H9 (cell line): ENCODE data around the gene TOM1L2. TPM values are rescaled to one million over a fixed set of nuclear protein-coding genes. Genes with fewer than 3 reads are reported as not detected.

Experiments
- DNase-seq: peaks from one replicate; pipeline ENCODE4 v3.0.0-alpha.2; 2017
- H2AFZ ChIP-seq: one replicate; pipeline ENCODE4 v1.6.1; 2013; ENCODE audit warnings: mild to moderate bottlenecking, low read length, control low read depth, moderate library complexity
- H2AK5ac ChIP-seq: 2 replicates; pipeline ENCODE4 v1.6.1; 2013; ENCODE audit warnings: low read length, control low read depth, mixed read lengths; ENCODE audit not compliant: insufficient read length
- H2BK120ac ChIP-seq: one replicate; pipeline ENCODE4 v1.6.1; 2013; ENCODE audit warnings: low read depth, mild to moderate bottlenecking, low read length, control low read depth, inconsistent platforms; ENCODE audit not compliant: poor library complexity, severe bottlenecking
- H2BK12ac ChIP-seq: 2 replicates; pipeline ENCODE4 v1.6.1; 2013; ENCODE audit warnings: low read length, control low read depth, mixed read lengths, low read depth; ENCODE audit not compliant: insufficient read length
- H2BK15ac ChIP-seq: 2 replicates; pipeline ENCODE4 v1.6.1; 2013; ENCODE audit warnings: low read depth, low read length, control low read depth
- H2BK20ac ChIP-seq: one replicate; pipeline ENCODE4 v1.6.1; 2013; ENCODE audit warnings: low read depth, mild to moderate bottlenecking, low read length, control low read depth, inconsistent platforms; ENCODE audit not compliant: poor library complexity, severe bottlenecking
- H2BK5ac ChIP-seq: 2 replicates; pipeline ENCODE4 v1.6.1; 2013; ENCODE audit warnings: low read length, control low read depth, mixed read lengths; ENCODE audit not compliant: insufficient read length
- H3K14ac ChIP-seq: 2 replicates; pipeline ENCODE4 v1.6.1; 2013; ENCODE audit warnings: low read length, control low read depth; ENCODE audit not compliant: insufficient read depth
- H3K18ac ChIP-seq: 2 replicates; pipeline ENCODE4 v1.6.1; 2013; ENCODE audit warnings: low read depth, mild to moderate bottlenecking, mixed read lengths, low read length, control low read depth; ENCODE audit not compliant: insufficient read length
- H3K23ac ChIP-seq: 2 replicates; pipeline ENCODE4 v1.6.1; 2013; ENCODE audit warnings: low read length, control low read depth, mixed read lengths, low read depth; ENCODE audit not compliant: insufficient read length
- H3K23me2 ChIP-seq: 2 replicates; pipeline ENCODE4 v1.6.1; 2013; ENCODE audit warnings: low read depth, mild to moderate bottlenecking, mixed read lengths, low read length, control low read depth; ENCODE audit not compliant: insufficient read length, poor library complexity, severe bottlenecking
- H3K27ac ChIP-seq: 2 replicates; pipeline ENCODE4 v1.5.1; 2013; ENCODE audit warnings: low read length, control low read depth, mixed read lengths, low read depth; ENCODE audit not compliant: insufficient read length
- H3K27me3 ChIP-seq: 2 replicates; pipeline ENCODE4 v1.6.1; 2013; ENCODE audit warnings: low read length, control low read depth, inconsistent platforms; ENCODE audit not compliant: insufficient read depth
- H3K4ac ChIP-seq: 2 replicates; pipeline ENCODE4 v1.6.1; 2013; ENCODE audit warnings: low read depth, mild to moderate bottlenecking, control low read depth, inconsistent platforms, low read length, moderate library complexity
- H3K4me1 ChIP-seq: 2 replicates; pipeline ENCODE4 v1.6.1; 2013; ENCODE audit warnings: low read length, control low read depth, inconsistent platforms; ENCODE audit not compliant: insufficient read depth
- H3K4me2 ChIP-seq: 2 replicates; pipeline ENCODE4 v1.6.1; 2013; ENCODE audit warnings: low read length, control low read depth, mixed read lengths; ENCODE audit not compliant: insufficient read length, insufficient read depth
- H3K56ac ChIP-seq: 2 replicates; pipeline ENCODE4 v1.6.1; 2013; ENCODE audit warnings: low read depth, mild to moderate bottlenecking, mixed read lengths, low read length, control low read depth; ENCODE audit not compliant: insufficient read length
- H3K79me1 ChIP-seq: 2 replicates; pipeline ENCODE4 v1.6.1; 2013; ENCODE audit warnings: low read depth, mild to moderate bottlenecking, moderate library complexity, low read length, control low read depth, inconsistent platforms; ENCODE audit not compliant: insufficient read depth, poor library complexity, severe bottlenecking
- H3K79me2 ChIP-seq: 2 replicates; pipeline ENCODE4 v1.6.1; 2013; ENCODE audit warnings: low read length, control low read depth, inconsistent platforms; ENCODE audit not compliant: insufficient read depth
- H3K9ac ChIP-seq: 2 replicates; pipeline ENCODE4 v1.6.1; 2013; ENCODE audit warnings: low read length, control low read depth, mixed read lengths; ENCODE audit not compliant: insufficient read length; ENCODE audit errors: extremely low read depth
- H3K9me3 ChIP-seq: one replicate; pipeline ENCODE4 v1.6.1; 2013; ENCODE audit warnings: low read depth, low read length, inconsistent platforms; ENCODE audit not compliant: control insufficient read depth
- H3T11ph ChIP-seq: one replicate; pipeline ENCODE4 v1.6.1; 2013; ENCODE audit warnings: mild to moderate bottlenecking, low read length, control low read depth, inconsistent platforms
- H4K20me1 ChIP-seq: one replicate; pipeline ENCODE4 v1.6.1; 2013; ENCODE audit not compliant: control insufficient read depth, insufficient read length, insufficient read depth
- H4K5ac ChIP-seq: 2 replicates; pipeline ENCODE4 v1.6.1; 2013; ENCODE audit warnings: low read depth, mild to moderate bottlenecking, mixed read lengths, low read length, control low read depth; ENCODE audit not compliant: insufficient read length
- H4K8ac ChIP-seq: replicated peaks from 2 replicates; pipeline ENCODE4 v1.6.1; 2013; ENCODE audit warnings: low read length, control low read depth, mixed read lengths, low read depth; ENCODE audit not compliant: insufficient read length
- H4K91ac ChIP-seq: 2 replicates; pipeline ENCODE4 v1.6.1; 2013; ENCODE audit warnings: low read depth, mild to moderate bottlenecking, moderate library complexity, mixed read lengths, low read length, control low read depth; ENCODE audit not compliant: insufficient read length
- H3K27ac Mint-ChIP-seq, 3 experiments: 2 replicates in 2 of 3; 3 replicates in 1 of 3; pipeline ENCODE4 v1.8.0; 2020 to 2021; ENCODE audit warnings: mixed read lengths in 3 of 3, mild to moderate bottlenecking in 1 of 3, moderate library complexity in 1 of 3
- H3K27me3 Mint-ChIP-seq: 2 replicates; pipeline ENCODE4 v1.8.0; 2021; ENCODE audit warnings: low read depth, mild to moderate bottlenecking, moderate library complexity, mixed read lengths
- H3K36me3 Mint-ChIP-seq, 3 experiments: 2 replicates in 2 of 3; 3 replicates in 1 of 3; pipeline ENCODE4 v1.8.0; 2020 to 2021; ENCODE audit warnings: low read depth in 3 of 3, mixed read lengths in 3 of 3; ENCODE audit not compliant: insufficient read depth in 1 of 3
- H3K4me1 Mint-ChIP-seq, 2 experiments: 2 replicates each; pipeline ENCODE4 v1.8.0; 2020; ENCODE audit warnings: mixed read lengths in 2 of 2
- H3K4me3 Mint-ChIP-seq, 2 experiments: 2 replicates in 1 of 2; 3 replicates in 1 of 2; pipeline ENCODE4 v1.8.0; 2020 to 2021; ENCODE audit warnings: mild to moderate bottlenecking in 2 of 2, mixed read lengths in 2 of 2, moderate library complexity in 1 of 2
- H3K9me3 Mint-ChIP-seq, 2 experiments: 2 replicates in 1 of 2; 3 replicates in 1 of 2; pipeline ENCODE4 v1.8.0; 2020; ENCODE audit warnings: mild to moderate bottlenecking in 2 of 2, mixed read lengths in 2 of 2, moderate library complexity in 1 of 2
- WGBS: extraction: QIAGEN DNeasy Blood & Tissue Kit; methylation state at CpG from one replicate; pipeline ENCODE4 v1.1.7; 2013; ENCODE audit warnings: missing lambda C conversion rate, low lambda C conversion rate, mixed read lengths; ENCODE audit not compliant: insufficient read length; ENCODE audit errors: extremely low coverage; 5-methylcytosine and 5-hydroxymethylcytosine counted together
- total RNA-seq: library from RNA; stranded (reverse); gene quantifications from 2 replicates; pipeline ENCODE4 v1.2.1, GENCODE V29; 2021
- TF ChIP-seq, protein P1 (sequence below): fragments of 200-600 bp; sonication (generic); conservative IDR thresholded peaks from 3 replicates; pipeline ENCODE4 v1.8.0; 2021; ENCODE audit warnings: antibody characterized with exemption, mild to moderate bottlenecking

TOM1L2 gene
- total RNA-seq, 1 experiment from 2014 or later, result 4.6 TPM

DNA sequence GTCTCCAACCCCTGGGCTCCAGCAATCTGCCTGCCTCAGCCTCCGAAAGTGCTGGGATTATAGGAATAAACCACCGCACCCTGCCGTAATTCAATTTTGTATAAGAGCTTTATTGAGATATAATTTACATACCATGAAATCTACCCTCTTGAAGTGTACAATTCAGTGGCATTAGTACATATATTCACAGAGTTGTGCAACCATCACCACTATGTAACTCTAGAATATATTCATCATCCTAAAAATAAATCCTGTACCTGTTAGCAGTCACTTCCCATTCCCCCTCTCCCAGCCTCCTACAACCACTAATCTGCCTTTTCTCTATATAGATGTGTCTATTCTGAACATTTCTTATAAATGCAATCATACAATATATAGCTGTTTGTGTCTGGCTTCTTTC, 26.1 kb downstream of the TOM1L2 start:
- no CpG with 5 or more reads among the region's 3 CpGs for WGBS
- Histone ChIP-seq H3K56ac (no peak overlapping the region), H3K4ac (no peak overlapping the region), H4K20me1 (no peaks in the 10 kb centered on the region), H3K27me3 (no peaks in the 10 kb centered on the region), H3K9me3 (no peaks in the 10 kb centered on the region), H3K27ac (no peak overlapping the region), H2AK5ac (no peak overlapping the region), H3K4me1 (no peaks in the 10 kb centered on the region; the same call in 1 of the 2 replicates), H3K23me2 (no peaks in the 10 kb centered on the region), H3K14ac (no peak overlapping the region), H3K9ac (no peak overlapping the region), H3K4me2 (no peak overlapping the region), H3K79me2 (no peaks in the 10 kb centered on the region), H2BK5ac (no peak overlapping the region), H4K5ac (no peak overlapping the region), H3K79me1 (no peaks in the 10 kb centered on the region), H2BK20ac (no peak overlapping the region), H2BK12ac (no peak overlapping the region), H2BK15ac (no peak overlapping the region), H2BK120ac (no peak overlapping the region), H3T11ph (no peak overlapping the region), H4K8ac (no peak overlapping the region), H4K91ac (no peak overlapping the region), H2AFZ (no peak overlapping the region), H3K23ac (no peak overlapping the region), H3K18ac (no peak overlapping the region)
- Mint-ChIP-seq H3K27me3 (no peaks in the 10 kb centered on the region), H3K27ac (no peak overlapping the region), H3K4me1 (peaks cover 27% of the 10 kb centered on the region in 2 experiments), H3K4me3 (no peak overlapping the region), H3K9me3 (no peaks in the 10 kb centered on the region), H3K36me3 (no peaks in the 10 kb centered on the region)
- no peak for DNase-seq
- TF ChIP-seq, protein P1, sequence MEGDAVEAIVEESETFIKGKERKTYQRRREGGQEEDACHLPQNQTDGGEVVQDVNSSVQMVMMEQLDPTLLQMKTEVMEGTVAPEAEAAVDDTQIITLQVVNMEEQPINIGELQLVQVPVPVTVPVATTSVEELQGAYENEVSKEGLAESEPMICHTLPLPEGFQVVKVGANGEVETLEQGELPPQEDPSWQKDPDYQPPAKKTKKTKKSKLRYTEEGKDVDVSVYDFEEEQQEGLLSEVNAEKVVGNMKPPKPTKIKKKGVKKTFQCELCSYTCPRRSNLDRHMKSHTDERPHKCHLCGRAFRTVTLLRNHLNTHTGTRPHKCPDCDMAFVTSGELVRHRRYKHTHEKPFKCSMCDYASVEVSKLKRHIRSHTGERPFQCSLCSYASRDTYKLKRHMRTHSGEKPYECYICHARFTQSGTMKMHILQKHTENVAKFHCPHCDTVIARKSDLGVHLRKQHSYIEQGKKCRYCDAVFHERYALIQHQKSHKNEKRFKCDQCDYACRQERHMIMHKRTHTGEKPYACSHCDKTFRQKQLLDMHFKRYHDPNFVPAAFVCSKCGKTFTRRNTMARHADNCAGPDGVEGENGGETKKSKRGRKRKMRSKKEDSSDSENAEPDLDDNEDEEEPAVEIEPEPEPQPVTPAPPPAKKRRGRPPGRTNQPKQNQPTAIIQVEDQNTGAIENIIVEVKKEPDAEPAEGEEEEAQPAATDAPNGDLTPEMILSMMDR, result no peak
